ENCODE data around the gene CSF1R. TPM values are rescaled to one million over a fixed set of nuclear protein-coding genes. Genes with fewer than 3 reads are reported as not detected.
A peak's percentile ranks its signal among the peaks of the same experiment; 100 is the strongest.

Gene CSF1R
- total and polyA plus RNA-seq, 2 of the 4 experiments (the other 2 are of a cell fraction) = 0.14 to 0.36 TPM

GRCh38 chr5:150006318-150006717 lies 80.0 kb downstream of the CSF1R start:
- no peaks in the 10 kb centered on the region for H3K27me3 ChIP-seq (ENCODE audit: control insufficient read depth, insufficient read depth, low read length)
- H3K4ac ChIP-seq (ENCODE audit: low read depth, low read length) = no peak overlapping the region
- no peak overlapping the region for H4K8ac ChIP-seq (ENCODE audit: low read depth in 2 of 2, low read length in 2 of 2)
- no peak overlapping the region for H2BK20ac ChIP-seq (ENCODE audit: low read depth, low read length)
- H2BK15ac ChIP-seq (ENCODE audit: low read depth, low read length) = no peak overlapping the region
- H3K18ac ChIP-seq (ENCODE audit: low read depth, low read length) = no peak overlapping the region
- no peak overlapping the region for H3K4me2 ChIP-seq (ENCODE audit: low read depth, low read length)
- ATAC-seq (ENCODE audit: low read depth) (no peak), DNase-seq (no peak)
- no peak overlapping the region for H3K23ac ChIP-seq (ENCODE audit: low read depth, low read length)
- H4K5ac ChIP-seq (ENCODE audit: low read depth, low read length) = no peak overlapping the region
- in situ Hi-C loops (cut with MboI; ENCODE audit: low sequenced_read_pairs) (loop anchor here (10.0 kb wide), 1 partner anchor 208 kb away; no protein-coding TSS in a partner anchor), intact Hi-C loops (cut with micrococcal nuclease) (loop anchor here (10.0 kb wide), 2 partner anchors 348 to 428 kb away; partner anchors contain the start of gene TCOF1), dilution Hi-C loops (cut with HindIII; ENCODE audit: low sequenced_read_pairs, unreplicated experiment) (no loop called here)
- TF ChIP-seq CEBPB (IDR thresholded peaks at IDR 0.05; ENCODE audit: low read depth, low read length) (peak; percentile 50), RFX5 (IDR thresholded peaks at IDR 0.05; ENCODE audit: low read depth, low read length) (no peak)
- H3K4me3 ChIP-seq (ENCODE audit: insufficient read depth, low read depth, low read length) = no peak overlapping the region
- peaks cover 31% of the 10 kb centered on the region; the same call in 1 of the 2 replicates for H4K20me1 ChIP-seq (ENCODE audit: insufficient read depth, low read length)
- peaks cover 30 to 76% of the 10 kb centered on the region in 2 experiments for H3K79me1 ChIP-seq (ENCODE audit: low read depth in 1 of 2, low read length in 2 of 2)
- H3K9ac ChIP-seq (ENCODE audit: low read depth, low read length) = no peak overlapping the region
- no peak overlapping the region for H2AFZ ChIP-seq (replicated peaks; ENCODE audit: low read length, poor library complexity)
- POLR2A ChIA-PET (ENCODE audit: unreplicated experiment) = interaction anchor here (0.6 kb wide), 1 partner anchor 147 kb away, joined by 3 read pairs; no protein-coding TSS in a partner anchor
- H2BK120ac ChIP-seq (ENCODE audit: low read depth, low read length) = no peak overlapping the region
- H3K14ac ChIP-seq (replicated peaks; ENCODE audit: low read depth, low read length) = no peak overlapping the region
- H4K91ac ChIP-seq (ENCODE audit: insufficient read depth, low read depth, low read length) = no peak overlapping the region
- peaks cover 7% of the 10 kb centered on the region; the same call in 1 of the 2 replicates for H3K9me1 ChIP-seq (ENCODE audit: insufficient read depth, low read length)
- no peaks in the 10 kb centered on the region; the same call in 1 of the 2 replicates for H3K4me1 ChIP-seq (ENCODE audit: control insufficient read depth, insufficient read depth, low read length)
- no TSS peak for BruUV-seq (replicated peaks)
- CTCF ChIA-PET = interaction anchor here (0.7 to 1.0 kb wide), 2 partner anchors 16 to 1172 kb away, joined by 3 to 5 read pairs; no protein-coding TSS in a partner anchor
- H2BK5ac ChIP-seq (ENCODE audit: low read depth, low read length, poor library complexity, severe bottlenecking) = no peak overlapping the region
- H2AK9ac ChIP-seq (replicated peaks; ENCODE audit: low read depth, low read length, poor library complexity) = no peak overlapping the region
- H2AK5ac ChIP-seq (ENCODE audit: low read depth, low read length) = no peak overlapping the region
- no CpG with 5 or more reads among the region's 4 CpGs for WGBS, 2 experiments (ENCODE audit: extremely low coverage in 2 of 2, insufficient read length in 1 of 2)
- peaks cover 30% of the 10 kb centered on the region for H3K36me3 ChIP-seq (ENCODE audit: control insufficient read depth, insufficient read depth, low read length)
- no peak overlapping the region for H3K27ac ChIP-seq (ENCODE audit: insufficient read depth, low read length)
- H3K9me3 ChIP-seq (ENCODE audit: control insufficient read depth, insufficient read depth, low read length) = no peaks in the 10 kb centered on the region
- H3K56ac ChIP-seq (ENCODE audit: extremely low read depth, insufficient read depth, low read length) = no peak overlapping the region

Small RNA genes within 50 kb of the gene (microRNA-seq; reads per million reads assigned to microRNA genes)
- not detected for gene RF00019 (ENCODE audit: insufficient read depth, insufficient read length)

Small RNA genes within 50 kb of the gene (small RNA-seq; reads per million reads assigned to genes)
- 0 reads per million in 5 experiments for gene RF00019

Other genes starting within 250 kb of the CSF1R start
- not detected in 2 replicates for gene PDE6A, start 141.8 kb downstream of the CSF1R start, total RNA-seq (2012; rRNA removed)
- gene PDE6A, start 141.8 kb downstream of the CSF1R start, polyA plus RNA-seq (2012; rRNA removed) = not detected in 2 replicates
- 9.9 and 12.8 TPM in 2 replicates for gene SLC26A2, start 125.8 kb downstream of the CSF1R start, total RNA-seq (2012; rRNA removed)
- 1.5 and 2.2 TPM in 2 replicates for gene SLC26A2, start 125.8 kb downstream of the CSF1R start, polyA plus RNA-seq (2012; rRNA removed)
- gene TIGD6, start 85.9 kb downstream of the CSF1R start, total RNA-seq (2012; rRNA removed) = 6.1 and 6.6 TPM in 2 replicates
- gene TIGD6, start 85.9 kb downstream of the CSF1R start, polyA plus RNA-seq (2012; rRNA removed) = 4.4 and 5.8 TPM in 2 replicates
- gene HMGXB3, start 85.8 kb downstream of the CSF1R start, total RNA-seq (2012; rRNA removed) = 27.6 and 29.2 TPM in 2 replicates
- gene HMGXB3, start 85.8 kb downstream of the CSF1R start, polyA plus RNA-seq (2012; rRNA removed) = 27.6 and 30.6 TPM in 2 replicates
- 81.9 and 108 TPM in 2 replicates for gene PDGFRB, start 69.3 kb upstream of the CSF1R start, total RNA-seq (2012; rRNA removed)
- 122 and 124 TPM in 2 replicates for gene PDGFRB, start 69.3 kb upstream of the CSF1R start, polyA plus RNA-seq (2012; rRNA removed)
- 0.18 TPM in 1 of 2 replicates, not detected in the other for gene CDX1, start 80.2 kb upstream of the CSF1R start, total RNA-seq (2012; rRNA removed)
- 0.22 and 0.24 TPM in 2 replicates for gene CDX1, start 80.2 kb upstream of the CSF1R start, polyA plus RNA-seq (2012; rRNA removed)
- under 0.01 TPM in 1 of 2 replicates, not detected in the other for gene SLC6A7, start 103.5 kb upstream of the CSF1R start, total RNA-seq (2012; rRNA removed)
- not detected in 2 replicates for gene SLC6A7, start 103.5 kb upstream of the CSF1R start, polyA plus RNA-seq (2012; rRNA removed)
- gene CAMK2A, start 203.2 kb upstream of the CSF1R start, total RNA-seq (2012; rRNA removed) = under 0.01 and 0.18 TPM in 2 replicates
- gene CAMK2A, start 203.2 kb upstream of the CSF1R start, polyA plus RNA-seq (2012; rRNA removed) = 0.17 and 0.19 TPM in 2 replicates
- gene ARSI, start 216.4 kb upstream of the CSF1R start, total RNA-seq (2012; rRNA removed) = 15.0 and 15.2 TPM in 2 replicates
- gene ARSI, start 216.4 kb upstream of the CSF1R start, polyA plus RNA-seq (2012; rRNA removed) = 14.8 and 15.5 TPM in 2 replicates